ENCODE data around the gene PAF1.

DNA sequence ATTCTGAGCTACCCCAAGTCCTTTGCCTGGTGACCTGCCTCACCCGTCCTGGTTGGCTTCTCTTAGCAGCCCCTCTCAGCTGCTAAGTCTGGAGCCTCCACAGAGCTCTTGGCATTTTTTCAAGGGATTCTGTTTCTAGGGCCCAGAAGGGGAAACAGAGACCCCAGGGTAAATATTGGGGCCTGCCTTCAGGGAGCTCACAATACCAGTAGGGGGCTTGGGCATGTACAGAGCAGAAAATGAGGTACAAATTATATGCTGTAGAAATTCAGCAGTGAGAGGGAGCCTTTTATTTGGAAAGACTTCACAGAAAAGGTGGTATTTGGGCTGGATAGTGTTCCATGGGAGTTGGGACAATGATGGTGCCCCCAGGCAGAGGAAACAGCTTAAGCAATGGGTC lies 45.0 kb downstream of the PAF1 start:
- TF ChIP-seq, protein P1, sequence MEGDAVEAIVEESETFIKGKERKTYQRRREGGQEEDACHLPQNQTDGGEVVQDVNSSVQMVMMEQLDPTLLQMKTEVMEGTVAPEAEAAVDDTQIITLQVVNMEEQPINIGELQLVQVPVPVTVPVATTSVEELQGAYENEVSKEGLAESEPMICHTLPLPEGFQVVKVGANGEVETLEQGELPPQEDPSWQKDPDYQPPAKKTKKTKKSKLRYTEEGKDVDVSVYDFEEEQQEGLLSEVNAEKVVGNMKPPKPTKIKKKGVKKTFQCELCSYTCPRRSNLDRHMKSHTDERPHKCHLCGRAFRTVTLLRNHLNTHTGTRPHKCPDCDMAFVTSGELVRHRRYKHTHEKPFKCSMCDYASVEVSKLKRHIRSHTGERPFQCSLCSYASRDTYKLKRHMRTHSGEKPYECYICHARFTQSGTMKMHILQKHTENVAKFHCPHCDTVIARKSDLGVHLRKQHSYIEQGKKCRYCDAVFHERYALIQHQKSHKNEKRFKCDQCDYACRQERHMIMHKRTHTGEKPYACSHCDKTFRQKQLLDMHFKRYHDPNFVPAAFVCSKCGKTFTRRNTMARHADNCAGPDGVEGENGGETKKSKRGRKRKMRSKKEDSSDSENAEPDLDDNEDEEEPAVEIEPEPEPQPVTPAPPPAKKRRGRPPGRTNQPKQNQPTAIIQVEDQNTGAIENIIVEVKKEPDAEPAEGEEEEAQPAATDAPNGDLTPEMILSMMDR (IDR thresholded peaks at IDR 0.05): peak in 1 of 5 experiments; percentile 14
- TF ChIP-seq POLR2A (IDR thresholded peaks at IDR 0.05): no peak
